GM19099 (cell line): Measurements from ENCODE around the gene SUMF1.

ENCODE experiments used
- POLR2A ChIP-seq: IDR thresholded peaks from 3 replicates; pipeline ENCODE4 v1.6.1; 2011; ENCODE audit warnings: low read depth; ENCODE audit not compliant: insufficient read length; ENCODE audit errors: extremely low read depth

Gene SUMF1

DNA sequence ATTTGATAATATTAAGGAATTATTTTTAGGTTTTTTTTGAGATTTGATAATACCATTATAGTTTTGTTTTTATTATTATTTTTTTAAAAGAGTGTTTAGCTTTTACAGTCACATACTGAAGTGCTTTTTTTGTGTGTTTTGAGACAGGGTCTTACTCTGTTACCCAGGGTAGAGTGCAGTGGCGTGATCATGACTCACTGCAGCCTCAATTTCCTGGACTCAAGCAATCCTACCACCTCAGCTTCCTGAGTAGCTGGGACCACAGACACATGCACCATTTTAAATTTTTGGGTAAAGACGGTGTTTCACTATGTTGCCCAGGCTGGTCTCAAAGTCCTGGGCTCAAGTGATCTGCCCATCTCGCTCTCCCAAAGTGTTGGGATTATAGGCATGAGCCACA lies 73.0 kb downstream of the SUMF1 start:
- TF ChIP-seq POLR2A, result no peak

DNA sequence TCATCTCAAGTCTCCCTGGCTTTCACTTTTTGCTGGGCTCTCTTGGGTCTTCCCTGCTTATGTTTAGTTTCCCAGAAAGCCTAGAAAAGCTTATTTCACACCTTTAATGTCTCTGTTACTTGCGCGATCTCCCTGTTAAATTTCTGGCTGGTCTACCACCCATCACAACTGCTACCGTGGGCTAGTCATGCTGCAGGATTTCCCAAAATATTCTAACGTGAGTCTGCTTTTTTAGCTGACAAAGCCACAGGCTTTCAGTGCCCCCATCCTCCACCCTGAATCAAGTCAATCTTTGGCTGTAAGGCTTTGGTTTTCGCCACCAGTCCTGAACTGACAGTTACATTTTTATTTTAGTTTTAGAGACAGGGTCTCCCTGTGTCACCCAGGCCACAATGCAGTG lies 74.1 kb downstream of the SUMF1 start:
- TF ChIP-seq POLR2A, result no peak

DNA sequence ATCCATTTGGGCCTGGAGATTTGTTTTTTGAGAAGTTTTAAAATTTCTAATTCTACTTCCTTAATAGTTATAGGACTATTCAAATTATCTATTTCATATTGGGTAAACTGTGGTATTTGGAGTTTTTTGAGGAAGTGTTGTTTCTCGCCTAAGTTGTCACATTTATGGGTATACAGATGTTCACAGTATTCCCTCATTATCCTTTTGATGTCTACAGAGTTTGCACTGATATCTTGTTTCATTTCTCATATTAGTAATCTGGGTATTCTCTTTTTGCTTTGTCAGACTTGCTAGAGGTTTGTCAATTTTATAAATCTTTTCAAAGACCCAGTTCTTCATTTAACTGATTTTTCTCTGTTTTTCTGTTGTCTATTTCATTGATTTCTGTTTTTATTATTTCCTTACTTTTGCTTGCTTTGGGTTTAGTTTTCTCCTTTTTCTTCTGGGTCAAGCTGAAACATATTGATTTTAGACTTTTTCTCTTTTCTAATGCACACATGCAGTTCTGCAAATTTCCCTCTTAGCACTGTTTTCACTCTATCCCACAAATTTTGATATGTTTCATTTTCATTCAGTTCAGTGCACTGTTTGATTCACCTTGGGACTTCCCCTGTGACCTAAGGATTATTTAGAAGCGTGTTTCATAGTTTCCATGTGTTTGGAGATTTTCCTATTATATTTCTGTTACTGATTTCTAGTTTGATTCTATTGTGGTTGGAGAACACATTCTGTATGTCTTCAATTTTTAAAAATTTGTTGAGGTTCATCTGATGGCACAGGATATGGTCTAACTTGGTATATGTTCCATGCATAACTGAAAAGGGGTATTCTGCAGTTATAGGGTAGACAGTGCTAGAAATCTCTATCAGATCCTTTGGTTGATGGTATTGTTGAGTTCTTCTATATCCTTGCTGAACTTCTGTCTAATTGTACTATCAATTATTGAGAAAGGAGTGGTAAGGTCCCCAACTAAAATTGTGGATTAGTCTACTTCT lies 79.6 kb downstream of the SUMF1 start:
- TF ChIP-seq POLR2A, result no peak

DNA sequence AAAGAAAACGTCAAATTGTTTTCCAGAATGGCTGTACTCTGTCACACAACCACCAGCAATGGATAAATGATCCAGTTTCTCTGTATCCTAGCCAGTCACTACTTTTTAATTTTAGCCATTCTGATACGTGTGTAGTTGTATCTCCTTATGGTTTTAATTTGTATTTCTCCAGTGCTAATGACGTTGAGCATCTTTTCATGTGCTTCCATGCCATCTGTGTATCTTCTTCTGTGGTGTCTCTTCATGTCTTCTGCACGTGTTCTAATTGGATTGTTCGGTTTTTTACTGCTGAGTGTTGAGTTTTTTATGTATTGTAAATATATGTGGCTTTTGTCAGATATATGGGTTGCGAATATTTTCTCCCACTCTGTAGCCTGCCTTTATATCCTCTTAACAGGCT lies 81.9 kb downstream of the SUMF1 start:
- TF ChIP-seq POLR2A, result no peak

DNA sequence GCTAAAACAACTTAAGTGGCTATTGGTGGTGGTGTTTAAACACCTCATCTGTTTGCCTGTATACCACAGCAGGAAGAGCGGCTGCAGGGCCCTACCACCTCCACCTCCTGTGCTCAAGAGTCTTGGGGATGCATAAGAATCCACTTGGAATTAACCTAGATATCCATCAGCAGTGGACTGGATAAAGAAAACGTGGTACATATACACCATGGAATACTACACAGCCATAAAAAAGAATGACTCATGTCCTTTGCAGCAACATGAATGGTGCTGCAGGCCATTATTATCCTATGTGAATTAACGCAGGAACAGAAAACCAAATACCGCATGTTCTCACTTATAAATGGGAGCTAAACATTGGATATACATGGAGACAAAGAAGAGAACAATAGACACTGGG lies 87.1 kb downstream of the SUMF1 start:
- no peak for TF ChIP-seq POLR2A

DNA sequence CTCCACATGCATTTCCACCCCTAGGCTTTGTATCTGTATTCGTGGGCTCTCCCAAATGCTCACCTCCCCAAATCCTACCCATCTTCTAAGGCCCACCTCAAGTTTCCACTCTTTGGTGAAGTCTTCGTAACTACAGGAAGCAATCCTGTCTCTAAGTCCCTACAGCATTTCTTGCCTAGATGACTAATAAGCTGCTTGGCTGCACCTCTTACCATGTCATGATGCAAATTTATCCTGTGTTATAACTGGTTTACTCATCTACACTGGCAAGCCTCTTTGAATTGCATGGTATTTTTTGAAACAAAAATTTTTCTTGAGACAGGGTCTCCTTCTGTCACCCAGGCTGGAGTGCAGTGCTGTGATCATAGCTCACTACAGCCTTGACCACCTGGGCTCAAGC lies 90.6 kb downstream of the SUMF1 start:
- TF ChIP-seq POLR2A, result no peak

DNA sequence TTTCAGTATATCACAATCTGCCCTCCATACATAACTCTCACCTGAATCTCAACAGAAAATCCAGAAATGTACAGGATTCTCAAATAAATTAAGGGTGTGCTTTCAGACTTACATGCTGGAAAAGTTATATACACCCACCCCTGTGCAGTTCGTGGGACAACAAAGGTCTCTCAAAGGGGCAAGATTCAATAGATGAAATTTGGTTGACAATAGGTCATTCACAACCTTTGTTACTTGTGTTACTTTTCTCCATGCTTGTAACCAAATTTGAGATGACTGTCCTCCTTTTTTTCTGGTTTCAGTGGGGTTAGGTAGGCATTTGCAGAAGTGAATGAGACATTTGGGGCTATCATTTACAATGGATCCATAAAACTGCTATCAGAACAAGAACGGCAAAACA lies 91.2 kb downstream of the SUMF1 start:
- no peak for TF ChIP-seq POLR2A

DNA sequence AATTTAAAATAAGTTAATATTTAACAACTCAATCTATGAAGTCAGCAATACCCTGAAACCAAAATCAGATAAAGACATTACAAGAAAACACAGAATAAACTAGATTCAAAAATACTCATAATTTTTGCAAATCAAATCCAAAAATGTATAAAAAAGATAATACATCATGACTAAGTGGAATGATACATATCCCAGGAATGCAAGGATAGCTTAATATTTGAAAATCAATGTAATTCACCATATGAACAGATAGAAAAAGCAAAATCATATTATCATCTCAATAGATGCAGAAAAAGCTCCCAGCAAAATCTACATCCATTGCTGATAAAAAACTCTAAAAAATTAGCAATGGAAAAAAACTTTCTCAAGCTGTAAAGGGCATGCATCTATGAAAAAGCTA lies 93.4 kb downstream of the SUMF1 start:
- TF ChIP-seq POLR2A, result no peak

DNA sequence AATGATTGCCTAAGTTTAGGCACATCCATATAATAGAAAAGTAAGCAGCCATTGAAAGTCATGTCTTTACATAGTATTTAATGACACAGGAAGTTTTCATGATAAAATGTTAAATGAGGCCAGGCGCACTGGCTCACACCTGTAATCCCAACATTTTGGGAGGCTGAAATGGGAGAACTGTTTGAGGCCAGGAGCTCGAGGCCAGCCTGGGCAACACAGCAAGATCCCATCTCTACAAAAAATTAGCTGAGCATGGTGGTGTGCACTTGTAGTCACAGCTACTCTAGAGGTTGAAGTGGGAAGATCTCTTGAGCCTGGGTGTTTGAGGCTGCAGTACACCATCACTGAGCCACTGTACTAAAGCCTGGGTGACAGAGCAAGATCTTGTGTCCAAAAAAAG lies 104.5 kb downstream of the SUMF1 start:
- no peak for TF ChIP-seq POLR2A

DNA sequence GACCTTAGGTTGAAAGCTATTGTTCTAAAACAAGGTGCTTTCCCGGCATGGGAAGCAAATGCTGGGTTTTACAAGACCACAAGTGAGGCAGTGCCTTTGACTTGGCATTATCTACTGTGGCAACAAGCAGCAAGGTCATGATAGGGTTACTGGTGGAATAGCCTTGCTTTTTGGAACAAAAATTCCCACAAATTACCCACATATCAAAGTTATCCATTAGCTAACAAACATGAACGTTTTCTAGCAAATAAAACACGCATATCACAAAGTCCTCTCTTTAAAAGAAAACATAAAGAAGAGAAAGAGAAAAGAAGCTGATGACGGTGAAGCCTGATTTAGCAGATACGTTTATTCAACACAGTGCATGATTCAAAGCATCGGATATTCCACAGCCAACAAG lies 106.3 kb downstream of the SUMF1 start:
- no peak for TF ChIP-seq POLR2A

DNA sequence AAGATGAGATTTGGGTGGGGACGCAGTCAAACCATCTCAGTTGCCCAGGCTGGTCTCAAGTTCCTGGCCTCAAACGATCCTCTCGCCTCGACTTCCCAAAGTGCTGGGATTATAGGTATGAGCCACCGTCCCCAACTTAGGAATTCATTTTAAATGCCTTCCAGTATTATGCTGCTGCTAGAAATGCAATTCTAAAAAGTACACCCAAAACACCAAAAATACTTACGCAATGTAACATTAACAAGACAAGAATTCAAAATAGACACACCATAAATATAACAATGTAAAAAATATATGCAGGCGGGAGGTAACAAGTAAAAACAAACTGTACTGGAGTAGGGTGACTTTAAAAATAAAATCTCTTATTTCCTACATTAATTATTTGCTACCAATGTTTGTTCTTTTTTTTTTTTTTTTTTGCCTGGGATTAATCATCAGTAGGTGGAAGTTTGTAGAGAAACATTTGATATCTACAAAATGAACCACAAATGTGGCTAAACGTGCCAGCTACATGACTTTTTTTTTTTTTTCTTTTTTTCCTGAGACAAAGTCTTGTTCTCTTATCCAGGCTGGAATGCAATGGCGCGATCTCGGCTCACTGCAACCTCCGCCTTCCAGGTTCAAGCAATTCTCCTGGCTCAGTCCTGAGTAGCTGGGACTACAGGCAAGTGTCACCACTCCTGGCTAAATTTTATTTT lies 107.1 kb downstream of the SUMF1 start:
- no peak for TF ChIP-seq POLR2A

DNA sequence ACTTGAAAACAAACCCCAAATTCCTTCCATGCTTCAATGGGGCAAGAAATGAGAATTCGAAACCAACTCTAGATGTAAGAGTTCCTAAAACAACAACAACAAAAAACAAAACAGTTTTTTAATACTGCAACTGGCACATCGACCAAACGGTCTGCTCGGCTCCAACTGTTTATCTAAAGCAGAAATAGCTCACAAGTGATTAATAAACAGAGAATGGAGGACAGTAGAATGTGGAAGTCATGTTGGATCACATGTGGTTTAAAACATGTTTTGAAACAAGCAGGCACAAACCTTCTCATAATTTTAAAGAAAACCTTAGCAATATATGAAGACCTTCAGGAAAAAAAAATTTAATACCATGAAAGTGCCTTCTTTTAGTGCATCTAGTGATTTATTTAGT lies 108.8 kb downstream of the SUMF1 start:
- TF ChIP-seq POLR2A, result no peak

DNA sequence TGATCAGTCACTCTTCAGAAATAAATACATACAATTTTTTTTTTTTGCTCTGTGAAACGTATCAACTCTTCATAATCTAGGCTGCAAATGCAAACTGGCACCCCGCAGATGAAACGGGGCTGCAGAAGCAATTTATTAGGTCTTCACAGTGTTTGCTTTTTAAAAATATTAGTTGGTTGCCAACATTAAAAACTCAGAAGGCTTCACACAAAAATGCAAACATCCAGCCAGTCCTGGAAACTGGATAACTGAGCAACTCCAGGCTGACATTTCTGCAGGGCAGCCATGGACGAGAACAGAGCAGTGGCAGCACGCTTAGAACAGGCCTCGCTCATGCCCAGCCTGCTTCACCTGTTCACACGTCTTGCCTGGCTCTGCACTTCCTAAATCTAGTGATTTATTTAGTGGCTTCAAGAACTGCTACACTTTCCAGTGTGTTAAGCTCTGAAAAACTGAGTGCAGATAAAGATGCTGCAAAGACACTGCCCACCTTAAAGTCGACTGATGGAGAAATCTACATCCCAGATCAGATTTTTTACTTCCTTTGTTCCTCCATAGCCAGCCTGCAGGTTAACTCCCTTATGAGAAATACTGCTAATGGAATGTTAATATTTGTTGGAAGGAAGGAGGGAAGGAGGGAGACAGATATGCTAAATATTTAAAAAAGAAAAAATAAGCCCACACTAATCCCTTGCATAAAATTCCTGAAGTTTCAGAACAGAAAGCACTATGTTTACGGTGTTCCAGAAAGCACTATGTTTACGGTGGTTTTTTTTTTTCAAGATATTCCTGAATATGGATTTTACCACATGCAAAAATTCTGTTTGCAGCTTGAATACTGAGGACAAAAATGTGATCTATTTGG lies 110.3 kb downstream of the SUMF1 start:
- no peak for TF ChIP-seq POLR2A

DNA sequence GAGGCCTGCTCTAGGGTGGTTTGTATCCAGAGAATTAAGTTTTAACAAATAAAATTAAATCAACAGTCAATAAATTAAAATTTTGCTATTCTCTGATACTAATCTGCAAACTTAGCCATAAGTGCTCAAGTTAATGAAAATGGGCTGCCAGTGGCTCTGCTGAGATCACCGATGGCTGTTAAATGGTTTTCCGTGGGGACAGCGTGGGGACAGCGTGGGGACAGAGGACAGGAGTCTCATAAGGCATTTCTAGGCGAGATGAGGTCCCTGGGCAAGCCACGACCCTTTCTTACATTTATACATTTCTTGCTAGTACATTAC lies 110.9 kb downstream of the SUMF1 start:
- no peak for TF ChIP-seq POLR2A
